NK-92 treated with Interleukin-12 subunit alpha and Interleukin-12 subunit beta, amount 100 ng/mL, for 24 hours (cell line): ENCODE results near the gene NDUFS6.

Source experiments
- DNase-seq: peaks from one replicate; lab custom pipeline; 2025; lab: John Stamatoyannopoulos, UW

The NDUFS6 gene

DNA sequence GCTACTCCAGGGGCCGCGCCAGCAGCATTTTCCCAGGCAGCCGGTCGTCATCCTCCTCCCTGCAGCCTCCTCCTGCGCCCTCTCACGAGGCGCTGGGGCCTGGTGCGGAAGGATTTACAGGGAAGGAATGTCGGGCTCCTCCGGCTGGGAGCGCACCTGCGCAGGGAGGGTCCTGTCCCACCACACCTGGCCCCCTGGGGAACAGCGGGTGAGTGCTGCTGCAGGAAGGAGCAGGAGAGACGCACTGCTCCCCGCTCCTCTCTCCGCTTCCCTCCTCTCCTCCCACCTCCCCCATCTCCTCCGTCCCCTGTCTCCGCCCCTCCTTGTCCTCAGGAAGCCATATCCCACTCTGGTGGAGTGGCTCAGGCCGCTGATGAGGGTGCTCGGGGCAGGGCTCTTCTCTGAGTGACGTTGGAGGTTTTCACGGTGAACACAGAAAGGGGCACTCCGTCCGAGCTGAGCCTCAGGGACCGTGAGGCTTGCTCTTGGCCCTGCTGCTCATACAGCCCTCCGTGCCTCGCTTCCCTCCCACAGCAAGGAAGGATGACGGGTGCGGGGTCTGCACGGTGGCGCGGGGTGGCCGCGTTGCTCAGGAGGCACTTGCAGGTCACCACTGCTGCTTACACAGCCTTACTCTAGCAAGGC is 50.2 kb downstream of the NDUFS6 start:
- no peak for DNase-seq

DNA sequence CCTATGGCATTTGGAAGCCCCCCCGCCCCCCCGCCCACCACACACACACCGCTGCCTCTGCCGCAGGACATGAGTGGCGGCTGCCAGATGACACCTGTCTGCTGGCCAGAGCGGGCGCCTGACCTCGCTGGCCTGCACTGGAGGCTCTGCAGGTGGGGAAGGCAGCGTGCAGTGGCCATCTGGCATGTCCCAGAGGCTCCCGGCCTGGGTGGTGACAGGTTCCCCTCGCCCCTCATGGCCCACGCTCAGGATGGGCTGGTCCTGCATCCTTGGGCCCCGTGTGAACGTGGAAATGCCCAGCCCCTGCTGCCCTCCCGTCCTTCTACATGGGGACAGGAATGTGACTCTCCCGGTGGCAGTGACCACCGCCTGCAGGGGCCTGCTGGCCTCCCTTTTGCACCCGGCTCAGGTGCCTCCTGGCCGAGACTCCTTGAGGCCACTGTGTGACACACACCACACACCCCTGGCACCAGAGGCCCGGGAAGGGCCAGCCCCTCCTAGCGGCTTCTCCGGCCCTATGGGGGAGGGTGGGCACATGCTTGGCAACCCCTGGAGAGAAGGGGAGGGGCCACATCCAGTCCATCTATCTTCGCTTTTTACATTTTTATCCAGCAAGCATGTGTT is 51.2 kb downstream of the NDUFS6 start:
- DNase-seq: no peak

DNA sequence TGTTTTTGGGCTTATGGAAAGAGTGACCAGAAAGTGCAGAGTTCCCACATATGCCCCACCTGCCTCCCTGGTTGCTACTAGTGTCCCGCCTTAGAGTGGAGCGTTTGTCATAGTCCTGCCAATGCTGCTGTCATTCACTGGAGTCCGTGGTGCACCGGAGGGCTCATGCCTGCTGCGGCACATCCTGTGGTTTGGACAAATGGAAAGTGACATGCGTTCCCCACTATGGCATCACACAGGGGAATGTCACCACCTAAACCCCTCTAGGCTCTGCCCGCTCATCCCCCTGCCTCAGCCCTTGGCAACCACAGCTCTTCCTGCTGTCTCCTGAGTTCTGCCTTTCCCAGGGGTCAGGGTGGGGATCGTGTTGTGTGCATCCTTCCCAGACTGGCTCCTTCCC is 52.3 kb downstream of the NDUFS6 start:
- DNase-seq: no peak

DNA sequence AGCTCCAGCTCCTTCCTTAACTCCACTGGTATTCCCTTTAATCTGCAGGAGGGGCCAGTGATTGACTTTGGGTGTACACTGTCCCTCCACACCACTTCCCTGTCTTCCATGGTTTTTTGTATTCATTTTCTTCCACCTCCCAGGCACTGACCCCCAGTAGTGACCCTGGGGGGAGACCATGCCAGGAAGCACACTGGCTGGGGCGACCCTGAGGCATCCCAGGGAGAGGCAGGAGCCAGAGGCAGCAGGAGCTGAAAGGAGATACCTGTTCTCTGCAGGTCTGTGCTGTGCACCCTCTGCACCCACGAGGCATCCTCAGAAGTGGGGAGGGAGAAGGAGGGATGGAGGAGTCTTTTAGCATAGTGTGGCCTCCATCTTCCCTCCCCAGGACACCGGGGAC is 53.9 kb downstream of the NDUFS6 start:
- DNase-seq: no peak

DNA sequence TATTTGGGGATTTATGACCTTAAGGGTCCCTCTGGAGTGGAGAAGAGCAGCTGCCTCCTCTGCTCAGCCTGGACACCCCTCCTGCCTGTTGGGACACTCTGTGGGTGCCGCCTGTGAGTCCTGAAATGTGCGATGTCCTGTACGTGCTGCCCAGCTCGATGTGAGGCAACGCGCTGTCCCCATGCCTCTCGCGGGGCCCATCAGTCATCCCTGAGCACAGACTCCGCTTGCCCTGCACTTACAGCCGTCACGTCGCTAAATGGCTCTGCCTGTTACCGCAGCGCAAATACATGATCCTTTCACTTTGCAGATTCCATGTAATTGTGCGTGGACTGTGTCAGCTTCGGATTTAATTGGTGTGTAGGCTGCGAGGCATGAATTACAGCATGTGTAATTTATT is 54.4 kb downstream of the NDUFS6 start:
- no peak for DNase-seq

DNA sequence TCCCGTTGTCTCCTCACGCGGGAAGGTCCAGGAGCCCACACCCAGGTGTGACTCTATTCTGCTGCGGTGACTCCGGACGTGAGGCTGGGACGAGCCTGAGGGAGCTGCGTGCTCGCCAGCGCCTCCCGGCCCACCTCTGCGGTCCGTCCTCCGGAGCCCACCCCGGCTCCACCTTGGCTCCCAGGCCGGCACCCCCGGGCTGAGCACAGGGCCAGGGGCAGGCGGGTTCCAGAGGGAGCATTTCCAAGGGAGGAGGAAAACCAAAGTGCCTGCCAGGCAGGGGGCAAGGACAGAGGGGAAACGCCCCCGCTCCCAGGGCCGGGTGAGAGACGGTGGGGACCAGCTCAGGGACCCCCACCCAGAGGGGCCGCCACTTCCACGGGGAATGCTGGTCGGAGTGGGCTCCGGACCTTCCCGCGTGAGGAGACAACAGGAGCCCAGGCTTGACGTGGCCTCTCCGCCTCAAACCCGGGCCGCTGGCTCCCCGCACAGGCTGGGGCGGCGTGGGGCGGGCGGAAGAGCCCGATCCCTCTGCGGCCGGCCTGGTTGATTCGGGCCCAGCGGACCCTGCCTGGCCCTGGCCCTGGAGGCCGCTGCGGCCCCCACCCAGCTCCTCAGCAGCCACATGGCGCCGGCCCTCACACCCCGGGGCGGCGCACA is 55.5 kb downstream of the NDUFS6 start:
- DNase-seq: no peak

DNA sequence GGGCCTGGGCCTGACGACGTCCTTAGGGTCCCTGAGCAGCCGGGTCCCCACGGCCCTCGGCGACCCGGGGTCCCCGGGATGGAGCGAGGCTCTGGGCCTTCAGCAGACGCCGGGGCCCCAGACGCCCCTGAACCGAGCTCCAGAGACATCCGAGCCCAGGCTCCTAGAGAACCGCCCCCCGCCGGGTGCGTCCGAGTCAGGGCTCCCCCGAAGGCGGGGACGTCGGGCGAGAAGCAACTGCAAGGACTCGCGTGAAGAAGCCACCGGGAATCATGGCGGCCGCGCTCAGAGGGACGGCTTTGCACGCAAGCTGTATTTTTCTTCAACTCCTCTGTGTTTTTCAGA is 56.0 kb downstream of the NDUFS6 start:
- DNase-seq: no peak

DNA sequence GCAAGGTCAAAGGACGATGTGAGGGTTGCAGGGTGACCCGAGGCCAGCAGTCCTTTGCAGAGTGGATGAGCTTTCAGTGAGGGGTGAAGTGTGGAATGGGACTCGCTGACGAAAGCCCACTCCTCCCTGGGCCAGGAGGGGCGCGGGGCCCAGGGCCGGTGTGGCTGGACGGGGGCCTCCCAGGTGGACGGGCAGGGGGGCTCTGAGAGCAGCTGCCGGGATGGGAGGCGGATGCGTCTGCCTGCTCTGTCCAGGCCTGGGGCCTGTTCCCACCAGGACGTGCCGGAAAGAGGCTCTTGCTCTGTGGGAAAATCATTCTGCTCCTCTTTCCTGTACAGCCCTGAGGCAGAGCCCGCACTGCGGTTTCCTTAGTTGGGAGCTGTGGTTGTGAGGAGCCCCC is 57.2 kb downstream of the NDUFS6 start:
- no peak for DNase-seq

DNA sequence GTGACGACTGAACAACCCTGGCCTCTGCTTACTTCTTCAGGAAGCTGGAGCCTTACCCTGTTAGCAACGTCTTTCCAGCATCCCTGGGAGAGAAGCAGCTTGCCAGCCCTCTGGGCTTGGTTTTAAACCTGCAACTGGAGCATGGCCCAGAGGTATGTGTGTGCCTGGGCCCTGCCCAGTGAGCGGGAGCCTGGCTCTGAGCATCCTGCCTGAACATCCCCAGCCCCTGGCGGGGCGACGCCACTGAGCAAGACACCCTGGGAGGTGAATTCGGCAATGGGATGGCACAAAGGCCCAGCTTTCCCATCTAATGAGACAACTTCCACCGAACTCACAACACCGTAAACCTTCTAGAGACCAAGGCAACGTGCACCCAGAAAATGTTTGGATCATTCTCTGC is 57.9 kb downstream of the NDUFS6 start:
- DNase-seq: no peak

DNA sequence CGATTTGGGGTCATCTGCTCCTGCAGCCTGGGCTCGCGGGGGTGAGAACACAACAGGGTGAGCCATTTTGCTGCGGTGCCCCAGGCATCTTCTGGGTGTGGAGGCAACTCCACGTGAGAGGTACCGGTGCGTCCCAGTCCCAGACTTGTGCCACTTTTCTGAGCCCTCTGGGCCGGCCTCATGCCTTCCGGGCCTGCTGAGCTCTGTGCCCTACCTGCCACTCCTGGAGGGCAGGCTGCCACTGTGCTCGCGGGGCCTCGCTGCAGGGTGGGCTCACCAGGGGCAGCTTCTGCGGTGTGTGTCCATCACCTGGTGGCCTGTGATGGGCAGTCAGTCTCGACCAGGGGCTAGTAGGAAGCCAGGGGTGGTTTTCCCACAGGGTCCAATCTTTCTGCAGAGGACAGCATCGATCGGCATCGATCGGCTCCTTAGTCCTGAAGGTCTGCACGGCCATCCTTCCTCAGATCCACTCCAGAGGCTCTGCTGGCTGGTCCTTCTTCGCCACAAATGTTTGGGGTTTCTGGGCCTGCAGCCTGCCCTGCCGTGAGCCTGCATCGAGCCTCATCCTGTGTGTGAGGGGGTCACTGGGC is 58.9 kb downstream of the NDUFS6 start:
- no peak for DNase-seq

DNA sequence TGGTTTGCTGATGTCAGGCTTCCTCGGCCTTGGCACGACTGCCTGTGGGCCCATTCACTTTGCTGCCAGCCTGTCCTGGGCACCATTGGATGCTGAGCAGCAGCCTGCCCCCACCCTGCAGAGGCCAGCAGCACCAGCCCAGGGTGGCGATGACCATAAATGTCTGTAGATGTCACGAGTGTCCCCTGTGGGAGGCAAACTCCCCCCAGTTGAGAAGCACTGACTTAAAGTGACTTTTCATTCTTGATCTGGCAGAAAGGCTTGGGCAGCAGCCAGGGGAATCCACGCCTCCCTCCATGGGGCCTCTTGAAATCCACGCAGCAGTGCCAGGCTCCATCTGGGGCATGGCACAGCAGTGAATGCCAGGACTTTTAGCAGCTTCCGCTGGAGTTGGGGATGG is 59.7 kb downstream of the NDUFS6 start:
- DNase-seq: no peak

DNA sequence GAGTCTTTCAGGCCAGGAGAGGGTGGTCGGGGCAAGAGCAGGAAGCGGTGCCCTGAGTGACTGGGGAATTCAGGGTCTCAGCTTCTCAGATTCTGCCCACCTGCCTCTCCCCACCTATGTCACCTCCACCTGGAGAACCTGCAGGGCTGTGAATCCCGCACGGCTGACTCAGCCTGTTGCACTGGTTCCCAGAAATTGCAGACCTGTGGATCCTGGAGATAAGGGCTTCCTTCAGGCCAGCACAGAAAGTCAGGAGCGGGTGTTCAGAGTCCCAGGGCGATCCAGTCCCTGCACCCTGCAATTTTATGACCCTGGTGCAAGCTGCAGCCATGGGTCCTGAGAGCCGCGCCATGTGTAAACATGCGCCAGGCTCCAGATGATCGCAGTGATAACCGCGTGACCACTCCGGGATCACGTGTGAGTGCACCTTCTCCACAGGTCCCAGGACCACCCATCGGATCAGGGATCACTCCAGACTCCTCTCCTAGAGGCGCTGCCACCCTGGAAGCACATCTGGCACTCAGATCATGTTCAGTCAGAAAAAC is 63.8 kb downstream of the NDUFS6 start:
- DNase-seq: no peak

DNA sequence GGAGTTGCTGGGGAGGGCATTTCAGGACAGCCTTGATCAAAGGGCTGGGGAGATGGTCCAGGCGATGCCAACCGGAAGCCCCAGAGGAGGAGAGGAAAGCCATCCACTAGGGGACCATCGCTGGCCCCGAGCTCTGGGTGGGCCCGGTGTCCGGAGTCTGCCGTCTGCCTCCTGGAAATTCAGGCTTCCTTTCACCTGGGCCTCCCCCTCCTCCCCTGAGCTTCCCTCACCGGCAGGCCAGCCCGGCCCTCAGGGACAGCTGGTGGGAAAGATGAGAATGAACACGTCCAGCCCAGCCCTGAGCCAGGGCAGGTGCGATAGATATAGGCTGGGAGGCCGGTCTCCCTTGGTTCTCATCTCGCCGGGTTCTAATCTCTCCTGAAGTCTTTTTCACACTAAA is 64.3 kb downstream of the NDUFS6 start:
- no peak for DNase-seq
